CMK (cell line): ENCODE data around the gene PMVK.
"Not testable (repeated sequence)": the region's sequence is repeated elsewhere in the genome, so short reads cannot be mapped to it uniquely, and the experiment has no call there.

Experiments
- DNase-seq: peaks from one replicate; pipeline ENCODE4 v3.0.0-alpha.2; 2010; ENCODE audit warnings: low read depth

Gene PMVK

GRCh38 chr1:154936555-154937084 is at the start of gene PMVK:
Gene PMVK, minus strand, starts transcription at chr1:154936719. Its CDS starts 34 bp downstream, at chr1:154936685.
- peak; percentile 95 for DNase-seq

- DNase-seq: no peak
Observed at GRCh38 chr1:154983776-154984466, 47.4 kb upstream of the PMVK start.

- peak; percentile 99 for DNase-seq
Observed at GRCh38 chr1:154982897-154983648, 46.6 kb upstream of the PMVK start, which contains the start of gene FLAD1. Gene FLAD1, plus strand, starts transcription at chr1:154983344. Its CDS starts 351 bp downstream, at chr1:154983695.

GRCh38 chr1:154982341-154982740 is 45.8 kb upstream of the PMVK start:
- no peak for DNase-seq

DNA sequence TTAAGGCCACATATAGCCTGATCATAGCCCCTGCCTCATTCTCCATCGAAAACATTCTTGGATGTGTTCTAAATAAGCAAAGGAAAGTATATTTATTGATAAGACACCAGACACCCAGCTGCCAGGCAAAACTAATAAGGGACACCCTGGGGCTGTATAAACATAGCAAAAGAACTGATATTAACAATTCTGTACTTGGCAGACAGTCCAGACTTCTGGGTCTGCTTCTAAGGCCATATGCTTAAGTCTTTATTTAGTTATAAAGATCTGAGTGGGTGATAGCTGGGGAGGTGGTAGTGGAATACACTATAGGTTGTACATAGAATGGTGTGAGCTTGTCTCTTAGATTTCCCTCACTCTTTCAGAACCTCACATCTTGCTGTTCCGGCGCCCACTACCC is 41.8 kb upstream of the PMVK start:
- no peak for DNase-seq

DNA sequence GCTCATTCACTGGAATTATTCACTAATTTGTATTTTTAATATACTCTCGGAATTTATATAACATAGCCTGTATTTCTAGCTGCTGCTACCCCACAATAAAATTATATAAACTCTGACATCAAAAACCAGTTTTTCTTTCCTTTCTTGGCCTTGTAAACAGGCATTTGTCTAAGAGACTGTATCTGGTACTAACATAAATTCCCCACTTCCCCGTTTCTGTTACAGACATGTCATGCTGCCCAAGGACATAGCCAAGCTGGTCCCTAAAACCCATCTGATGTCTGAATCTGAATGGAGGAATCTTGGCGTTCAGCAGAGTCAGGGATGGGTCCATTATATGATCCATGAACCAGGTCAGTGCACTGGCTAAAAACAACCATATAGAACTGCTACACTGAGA is 41.2 kb upstream of the PMVK start:
- DNase-seq: not testable (repeated sequence)

GRCh38 chr1:154975409-154976059 is 39.0 kb upstream of the PMVK start:
- no peak for DNase-seq

GRCh38 chr1:154974808-154975408 is 38.4 kb upstream of the PMVK start:
- DNase-seq: peak; percentile 91

- peak; percentile 99 for DNase-seq
Observed at GRCh38 chr1:154974102-154974807, 37.7 kb upstream of the PMVK start, which contains the start of gene CKS1B. Gene CKS1B, plus strand, starts transcription at chr1:154974681. Its CDS starts 65 bp downstream, at chr1:154974746.

DNA sequence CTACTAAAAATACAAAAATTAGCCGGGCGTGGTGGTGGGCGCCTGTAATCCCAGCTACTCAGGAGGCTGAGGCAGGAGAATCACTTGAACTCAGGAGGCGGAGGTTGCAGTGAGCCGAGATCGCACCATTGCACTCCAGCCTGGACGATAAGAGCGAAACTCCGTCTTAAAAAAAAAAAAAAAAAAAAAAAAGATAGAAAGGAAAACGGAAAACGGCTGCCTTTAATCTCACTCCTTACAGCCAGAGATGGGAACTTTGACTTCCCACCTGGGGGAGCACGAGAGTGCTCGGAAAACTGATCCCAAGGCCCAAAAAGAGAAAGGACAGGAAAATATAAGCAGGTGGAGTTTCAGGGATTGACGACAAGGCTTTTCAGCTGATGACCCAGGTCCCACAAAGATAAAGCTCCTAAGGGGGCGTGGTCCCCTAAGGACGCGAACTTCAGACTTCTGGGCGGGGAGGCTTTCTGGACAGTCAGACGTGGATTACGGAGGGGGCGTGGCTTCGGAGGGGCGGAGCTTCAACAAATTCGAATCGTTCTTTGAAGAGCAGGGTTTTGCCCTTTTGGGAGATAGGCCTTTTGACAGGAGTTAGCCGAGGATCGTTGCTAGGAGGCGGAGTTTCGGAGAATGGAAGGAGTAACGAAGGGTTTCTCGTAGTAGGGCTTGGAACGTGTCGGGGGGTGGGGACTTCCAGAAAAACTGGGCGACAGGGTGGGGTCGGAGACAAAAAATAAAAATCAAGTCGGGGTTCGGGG is 37.0 kb upstream of the PMVK start:
- DNase-seq: peak; percentile 89

GRCh38 chr1:154972517-154973343 is 36.2 kb upstream of the PMVK start:
- DNase-seq: no peak

GRCh38 chr1:154972213-154972516 is 35.6 kb upstream of the PMVK start:
- no peak for DNase-seq

- DNase-seq: no peak
Observed at GRCh38 chr1:154971341-154971998, 35.0 kb upstream of the PMVK start.

DNA sequence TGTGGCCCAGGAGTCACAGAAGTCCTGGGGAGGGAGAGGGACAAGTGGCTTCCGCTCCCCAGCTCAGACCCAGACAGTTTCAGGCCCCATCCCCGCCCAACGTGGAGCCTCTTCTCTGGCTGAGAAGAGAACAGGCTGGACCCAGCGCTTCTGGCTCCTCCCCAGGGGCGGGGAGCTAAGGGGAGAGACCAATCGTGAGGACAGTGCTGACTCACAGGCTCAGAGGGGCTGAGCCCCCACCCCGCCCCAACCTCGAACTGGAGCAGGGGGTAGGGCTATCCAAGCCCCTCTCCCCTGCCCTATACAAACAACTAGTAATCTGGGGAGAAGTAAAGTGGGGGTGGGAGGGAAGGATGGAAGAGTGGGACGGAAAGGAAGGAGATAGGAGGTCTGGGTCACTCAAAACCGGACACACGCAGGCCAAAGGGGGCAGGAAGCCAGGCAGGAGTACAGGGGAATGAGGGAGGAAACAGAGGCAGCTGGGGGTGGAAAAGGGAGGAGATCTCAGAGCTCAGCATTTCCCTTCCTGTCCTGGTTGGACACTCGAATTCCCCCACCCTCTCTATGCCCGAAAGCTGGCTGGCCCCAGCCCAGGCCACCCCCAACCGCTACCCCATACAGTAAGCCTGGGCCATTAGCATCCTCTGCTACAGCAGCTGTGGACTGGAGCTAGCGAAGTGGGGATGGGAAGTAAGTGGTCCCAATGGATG is 34.3 kb upstream of the PMVK start, which contains the start of gene SHC1:
Gene SHC1, minus strand, starts transcription at position 117 of the 710 bp plus-strand sequence. CDS start 221 bp downstream, outside the sequence.
- DNase-seq: peak; percentile 87

GRCh38 chr1:154969860-154970452 is 33.4 kb upstream of the PMVK start:
- no peak for DNase-seq

GRCh38 chr1:154969246-154969645 is 32.7 kb upstream of the PMVK start:
- no peak for DNase-seq

DNA sequence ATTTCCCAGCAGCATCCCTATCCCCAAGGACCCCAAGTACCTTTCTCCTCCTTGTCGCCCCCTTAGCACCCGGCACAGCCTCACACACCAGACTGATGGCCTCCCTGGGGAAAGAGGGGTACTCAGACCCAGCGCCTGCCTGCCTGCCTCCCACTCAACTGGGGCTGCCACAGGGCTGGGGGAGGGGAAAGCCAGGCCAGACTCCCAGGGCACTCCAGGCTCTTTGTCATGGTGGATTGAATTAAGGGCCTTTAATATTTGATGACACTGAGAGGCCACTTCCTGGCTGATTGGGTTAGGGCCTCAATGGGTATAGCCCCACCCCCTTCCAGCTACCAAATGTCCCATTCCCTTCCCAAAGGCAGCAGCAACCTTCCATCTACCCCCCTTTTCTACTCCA is 32.2 kb upstream of the PMVK start:
- DNase-seq: no peak

- DNase-seq: no peak
Observed at GRCh38 chr1:154967331-154967950, 30.9 kb upstream of the PMVK start.
